ENCODE results near the gene IDI1. TPM values are rescaled to one million over a fixed set of nuclear protein-coding genes. Genes with fewer than 3 reads are reported as not detected.

The IDI1 gene
- 59.8 and 60.7 TPM in 2 replicates for total RNA-seq
- total RNA-seq (2013), result 82.3 TPM
- polyA plus RNA-seq, result 167 and 529 TPM in 2 replicates
- polyA minus RNA-seq, result 90.8 and 156 TPM in 2 replicates

- peak within 1 kb of the TSS; percentile 51 for H2AFZ ChIP-seq (ENCODE audit: insufficient read depth, low read depth, low read length, poor library complexity, severe bottlenecking)
- H3K4me1 Mint-ChIP-seq, result peaks cover 64% of the 10 kb centered on the region
These were observed at the start of gene IDI1 for GRCh38 chr10:1048732-1049424. Gene IDI1 (minus strand): TSS chr10:1049119. CDS start chr10:1049003, 116 bp downstream.

More at GRCh38 chr10:1048732-1049424, at the start of gene IDI1:
- ChIA-PET CTCF (interaction anchor here (1.3 kb wide), 1 partner anchor 56 kb away, joined by 3 read pairs; no protein-coding TSS in a partner anchor), POLR2A (interaction anchor here (0.6 to 2.3 kb wide), 6 partner anchors 9 to 119 kb away, joined by 3 to 11 read pairs (median 5); partner anchors contain the start of genes GTPBP4 and LARP4B)
- no peak for TF ChIP-seq CTCF (IDR thresholded peaks at IDR 0.05)
- Histone ChIP-seq H3K36me3 (replicated peaks in 1 of 2; ENCODE audit: control extremely low read depth in 1 of 2, control insufficient read depth in 1 of 2, extremely low read depth in 1 of 2, insufficient read depth in 2 of 2, low read length in 1 of 2) (peaks cover 14 to 27% of the 10 kb centered on the region in 2 experiments), H3K4me1 (ENCODE audit: control insufficient read depth in 2 of 2, insufficient read depth in 2 of 2, low read length in 2 of 2) (peaks cover 41 to 50% of the 10 kb centered on the region in 2 donors), H3K27me3 (replicated peaks in 1 of 4; ENCODE audit: control extremely low read depth in 1 of 4, control insufficient read depth in 3 of 4, insufficient read depth in 4 of 4, low read length in 3 of 4) (no peaks in the 10 kb centered on the region), H3K9me3 (ENCODE audit: control extremely low read depth in 1 of 3, control insufficient read depth in 2 of 3, insufficient read depth in 1 of 3, low read length in 2 of 3) (no peaks in the 10 kb centered on the region), H4K20me1 (ENCODE audit: control insufficient read depth, insufficient read depth, low read length, poor library complexity, severe bottlenecking) (peaks cover 22% of the 10 kb centered on the region), H3K9ac (ENCODE audit: low read length) (peak within 1 kb of the TSS; percentile 97), H3K79me2 (ENCODE audit: control insufficient read depth, insufficient read depth, low read length) (peaks cover 61% of the 10 kb centered on the region), H3K27ac (ENCODE audit: low read length in 2 of 2) (peak within 1 kb of the TSS; percentile 99 to 100), H3K4me2 (replicated peaks; ENCODE audit: low read depth, low read length, poor library complexity, severe bottlenecking) (peak within 1 kb of the TSS; percentile 91), H3K4me3 (ENCODE audit: control extremely low read depth in 1 of 5, extremely low read depth in 1 of 5, insufficient read depth in 1 of 5, low read depth in 2 of 5, low read length in 4 of 5) (peak within 1 kb of the TSS; percentile 79 to 95 (median 91))
- no peaks in the 10 kb centered on the region for H3K27me3 Mint-ChIP-seq
- DNase-seq (peak; percentile 99), ATAC-seq (ENCODE audit: low read depth) (peak; percentile 78)
- peak within 1 kb of the TSS; percentile 92 for H3K4me3 Mint-ChIP-seq
- under 1% methylated on average over 83 of the region's 83 CpGs for WGBS (ENCODE audit: insufficient coverage)
- H3K27ac Mint-ChIP-seq, result peak within 1 kb of the TSS; percentile 97
- intact Hi-C loops (cut with micrococcal nuclease), result loop anchor here (1.0 to 10.0 kb wide), 5 partner anchors 7 to 922 kb away; partner anchors contain the start of genes GTPBP4, LARP4B and WDR37
- peaks cover 2% of the 10 kb centered on the region for H3K9me3 Mint-ChIP-seq (ENCODE audit: insufficient read depth)
